Loucy (cell line): Measurements from ENCODE around the gene SLC22A31.
"Not testable (repeated sequence)": the region's sequence is repeated elsewhere in the genome, so short reads cannot be mapped to it uniquely, and the experiment has no call there.

Source experiments
- H2AFZ ChIP-seq: fragments of 200-600 bp; sonication (generic); 2 replicates; pipeline ENCODE4 v1.6.0; 2016; ENCODE audit warnings: antibody characterized with exemption, mild to moderate bottlenecking, low read length, moderate library complexity
- H3F3A ChIP-seq: fragments of 200-600 bp; 2 replicates; pipeline ENCODE4 v1.6.0; 2016; ENCODE audit warnings: antibody characterized with exemption, low read depth, mild to moderate bottlenecking
- H3K27me3 ChIP-seq: fragments of 200-600 bp; sonication (generic); 2 replicates; pipeline ENCODE4 v1.6.1; 2014; ENCODE audit warnings: low read length, mild to moderate bottlenecking; ENCODE audit not compliant: insufficient read depth, poor library complexity, severe bottlenecking
- H3K36me3 ChIP-seq: fragments of 200-600 bp; sonication (generic); 2 replicates; pipeline ENCODE4 v1.6.1; 2016; ENCODE audit warnings: low read length; ENCODE audit not compliant: insufficient read depth
- H3K4me1 ChIP-seq: fragments of 200-600 bp; sonication (generic); 2 replicates; pipeline ENCODE4 v1.5.1; 2014; ENCODE audit warnings: low read length, mild to moderate bottlenecking; ENCODE audit not compliant: insufficient read depth, poor library complexity, severe bottlenecking
- H3K4me2 ChIP-seq: fragments of 200-600 bp; sonication (generic); 2 replicates; pipeline ENCODE4 v1.6.0; 2014; ENCODE audit warnings: antibody characterized with exemption, low read length, low read depth, mild to moderate bottlenecking; ENCODE audit not compliant: poor library complexity, severe bottlenecking
- H3K4me3 ChIP-seq: fragments of 200-600 bp; sonication (generic); 2 replicates; pipeline ENCODE4 v1.5.1; 2014; ENCODE audit warnings: low read length, mild to moderate bottlenecking, mixed read lengths; ENCODE audit not compliant: poor library complexity, severe bottlenecking
- H3K79me2 ChIP-seq: fragments of 200-600 bp; sonication (generic); 2 replicates; pipeline ENCODE4 v1.6.1; 2014; ENCODE audit warnings: low read length; ENCODE audit not compliant: insufficient read depth
- H3K9ac ChIP-seq: fragments of 200-600 bp; sonication (generic); 2 replicates; pipeline ENCODE4 v1.6.0; 2014; ENCODE audit warnings: mild to moderate bottlenecking, low read depth, low read length, moderate library complexity; ENCODE audit not compliant: poor library complexity, severe bottlenecking
- H3K9me2 ChIP-seq: fragments of 200-600 bp; sonication (generic); replicated peaks from 2 replicates; pipeline ENCODE4 v1.6.1; 2016; ENCODE audit warnings: low read depth, low read length, mixed read lengths
- H3K9me3 ChIP-seq: fragments of 200-600 bp; sonication (generic); 2 replicates; pipeline ENCODE4 v1.6.1; 2014; ENCODE audit warnings: mild to moderate bottlenecking, antibody characterized with exemption, low read length, low read depth; ENCODE audit not compliant: insufficient read depth
- H4K20me1 ChIP-seq: fragments of 200-600 bp; sonication (generic); 2 replicates; pipeline ENCODE4 v1.6.0; 2014; ENCODE audit warnings: antibody characterized with exemption, low read length, mild to moderate bottlenecking; ENCODE audit not compliant: insufficient read depth, poor library complexity, severe bottlenecking
- EZH2phosphoT487 ChIP-seq: fragments of 200-600 bp; IDR thresholded peaks from 2 replicates; pipeline ENCODE4 v1.6.1; 2018; ENCODE audit warnings: antibody characterized with exemption, mild to moderate bottlenecking, moderate library complexity, borderline replicate concordance
- TF ChIP-seq, protein P1 (sequence below): fragments of 200-600 bp; sonication (generic); conservative IDR thresholded peaks from 2 replicates; pipeline ENCODE4 v1.5.1; 2014; ENCODE audit warnings: mild to moderate bottlenecking, antibody characterized with exemption, low read length

Gene SLC22A31

DNA sequence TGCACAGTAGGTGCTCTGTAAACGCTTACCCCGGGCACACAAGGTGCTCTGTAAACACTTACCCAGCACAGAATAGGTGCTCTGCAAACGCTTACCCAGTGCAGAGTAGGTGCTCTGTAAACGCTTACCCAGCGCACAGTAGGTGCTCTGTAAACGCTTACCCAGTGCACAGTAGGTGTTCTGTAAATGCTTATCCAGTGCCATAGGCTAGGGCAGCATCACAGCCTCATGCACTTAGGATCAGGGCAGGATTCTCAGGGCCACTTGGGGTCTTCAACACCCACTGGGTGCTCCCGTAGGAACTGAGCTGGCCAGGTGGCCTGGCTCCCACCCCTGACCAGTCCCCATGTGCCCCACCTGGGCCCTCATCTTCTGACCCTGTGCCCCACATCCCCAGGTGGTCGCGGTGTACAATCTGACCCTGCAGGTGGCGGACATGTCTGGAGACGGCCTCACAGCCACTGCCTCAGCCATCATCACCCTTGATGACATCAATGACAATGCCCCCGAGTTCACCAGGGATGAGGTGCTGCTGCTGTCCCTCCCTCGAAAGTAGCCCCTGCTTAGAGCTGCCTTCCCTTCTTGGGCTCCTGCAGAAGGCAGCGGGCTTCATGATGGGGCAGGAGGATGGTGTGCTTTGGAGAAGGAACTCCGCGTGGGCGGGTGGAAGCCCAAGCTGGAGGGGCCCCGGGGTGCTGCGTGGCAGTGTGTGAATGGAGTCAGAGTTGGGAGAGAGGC is 13.1 kb downstream of the SLC22A31 start:
- no peaks in the 10 kb centered on the region for H3K9me2 ChIP-seq
- H3F3A ChIP-seq: no peaks in the 10 kb centered on the region
- no peak overlapping the region for H2AFZ ChIP-seq
- H3K79me2 ChIP-seq: no peaks in the 10 kb centered on the region
- no peak overlapping the region for H3K4me2 ChIP-seq
- no peak overlapping the region for H3K4me3 ChIP-seq
- no peak overlapping the region for H3K9ac ChIP-seq
- H4K20me1 ChIP-seq: no peaks in the 10 kb centered on the region
- no peak for TF ChIP-seq EZH2phosphoT487
- TF ChIP-seq, protein P1, sequence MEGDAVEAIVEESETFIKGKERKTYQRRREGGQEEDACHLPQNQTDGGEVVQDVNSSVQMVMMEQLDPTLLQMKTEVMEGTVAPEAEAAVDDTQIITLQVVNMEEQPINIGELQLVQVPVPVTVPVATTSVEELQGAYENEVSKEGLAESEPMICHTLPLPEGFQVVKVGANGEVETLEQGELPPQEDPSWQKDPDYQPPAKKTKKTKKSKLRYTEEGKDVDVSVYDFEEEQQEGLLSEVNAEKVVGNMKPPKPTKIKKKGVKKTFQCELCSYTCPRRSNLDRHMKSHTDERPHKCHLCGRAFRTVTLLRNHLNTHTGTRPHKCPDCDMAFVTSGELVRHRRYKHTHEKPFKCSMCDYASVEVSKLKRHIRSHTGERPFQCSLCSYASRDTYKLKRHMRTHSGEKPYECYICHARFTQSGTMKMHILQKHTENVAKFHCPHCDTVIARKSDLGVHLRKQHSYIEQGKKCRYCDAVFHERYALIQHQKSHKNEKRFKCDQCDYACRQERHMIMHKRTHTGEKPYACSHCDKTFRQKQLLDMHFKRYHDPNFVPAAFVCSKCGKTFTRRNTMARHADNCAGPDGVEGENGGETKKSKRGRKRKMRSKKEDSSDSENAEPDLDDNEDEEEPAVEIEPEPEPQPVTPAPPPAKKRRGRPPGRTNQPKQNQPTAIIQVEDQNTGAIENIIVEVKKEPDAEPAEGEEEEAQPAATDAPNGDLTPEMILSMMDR: no peak
- H3K36me3 ChIP-seq: no peaks in the 10 kb centered on the region
- H3K27me3 ChIP-seq: no peaks in the 10 kb centered on the region
- H3K9me3 ChIP-seq: no peaks in the 10 kb centered on the region
- no peaks in the 10 kb centered on the region for H3K4me1 ChIP-seq

DNA sequence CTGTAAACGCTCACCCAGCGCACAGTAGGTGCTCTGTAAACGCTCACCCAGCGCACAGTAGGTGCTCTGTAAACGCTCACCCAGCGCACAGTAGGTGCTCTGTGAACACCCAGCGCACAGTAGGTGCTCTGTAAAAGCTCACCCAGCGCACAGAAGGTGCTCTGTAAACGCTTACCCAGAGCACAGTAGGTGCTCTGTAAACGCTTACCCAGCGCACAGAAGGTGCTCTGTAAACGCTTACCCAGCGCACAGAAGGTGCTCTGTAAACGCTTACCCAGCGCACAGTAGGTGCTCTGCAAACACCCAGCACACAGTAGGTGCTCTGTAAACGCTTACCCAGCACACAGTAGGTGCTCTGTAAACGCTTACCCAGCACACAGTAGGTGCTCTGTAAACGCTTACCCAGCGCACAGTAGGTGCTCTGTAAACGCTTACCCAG is 13.7 kb downstream of the SLC22A31 start:
- not testable (repeated sequence) for H3K9ac ChIP-seq, H3K4me2 ChIP-seq, H3K79me2 ChIP-seq, H3K27me3 ChIP-seq, H4K20me1 ChIP-seq, H2AFZ ChIP-seq, H3K4me1 ChIP-seq, H3K36me3 ChIP-seq, H3K9me2 ChIP-seq, H3K9me3 ChIP-seq, H3F3A ChIP-seq, H3K4me3 ChIP-seq

DNA sequence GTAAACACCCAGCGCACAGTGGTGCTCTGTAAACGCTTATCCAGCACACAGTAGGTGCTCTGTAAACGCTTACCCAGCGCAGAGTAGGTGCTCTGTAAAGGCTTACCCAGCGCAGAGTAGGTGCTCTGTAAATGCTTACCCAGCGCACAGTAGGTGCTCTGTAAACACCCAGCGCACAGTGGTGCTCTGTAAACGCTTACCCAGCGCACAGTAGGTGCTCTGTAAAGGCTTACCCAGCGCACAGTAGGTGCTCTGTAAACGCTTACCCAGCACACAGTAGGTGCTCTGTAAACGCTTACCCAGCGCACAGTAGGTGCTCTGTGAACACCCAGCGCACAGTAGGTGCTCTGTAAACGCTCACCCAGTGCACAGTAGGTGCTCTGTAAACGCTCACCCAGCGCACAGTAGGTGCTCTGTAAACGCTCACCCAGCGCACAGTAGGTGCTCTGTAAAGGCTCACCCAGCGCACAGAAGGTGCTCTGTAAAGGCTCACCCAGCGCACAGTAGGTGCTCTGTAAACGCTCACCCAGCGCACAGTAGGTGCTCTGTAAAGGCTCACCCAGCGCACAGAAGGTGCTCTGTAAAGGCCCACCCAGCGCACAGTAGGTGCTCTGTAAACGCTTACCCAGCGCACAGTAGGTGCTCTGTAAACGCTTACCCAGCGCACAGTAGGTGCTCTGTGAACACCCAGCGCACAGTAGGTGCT is 14.3 kb downstream of the SLC22A31 start:
- H2AFZ ChIP-seq, H3F3A ChIP-seq, H4K20me1 ChIP-seq, H3K4me3 ChIP-seq, H3K79me2 ChIP-seq, H3K36me3 ChIP-seq, H3K4me2 ChIP-seq, H3K9me3 ChIP-seq, H3K9me2 ChIP-seq, H3K4me1 ChIP-seq, H3K27me3 ChIP-seq, H3K9ac ChIP-seq: not testable (repeated sequence)

DNA sequence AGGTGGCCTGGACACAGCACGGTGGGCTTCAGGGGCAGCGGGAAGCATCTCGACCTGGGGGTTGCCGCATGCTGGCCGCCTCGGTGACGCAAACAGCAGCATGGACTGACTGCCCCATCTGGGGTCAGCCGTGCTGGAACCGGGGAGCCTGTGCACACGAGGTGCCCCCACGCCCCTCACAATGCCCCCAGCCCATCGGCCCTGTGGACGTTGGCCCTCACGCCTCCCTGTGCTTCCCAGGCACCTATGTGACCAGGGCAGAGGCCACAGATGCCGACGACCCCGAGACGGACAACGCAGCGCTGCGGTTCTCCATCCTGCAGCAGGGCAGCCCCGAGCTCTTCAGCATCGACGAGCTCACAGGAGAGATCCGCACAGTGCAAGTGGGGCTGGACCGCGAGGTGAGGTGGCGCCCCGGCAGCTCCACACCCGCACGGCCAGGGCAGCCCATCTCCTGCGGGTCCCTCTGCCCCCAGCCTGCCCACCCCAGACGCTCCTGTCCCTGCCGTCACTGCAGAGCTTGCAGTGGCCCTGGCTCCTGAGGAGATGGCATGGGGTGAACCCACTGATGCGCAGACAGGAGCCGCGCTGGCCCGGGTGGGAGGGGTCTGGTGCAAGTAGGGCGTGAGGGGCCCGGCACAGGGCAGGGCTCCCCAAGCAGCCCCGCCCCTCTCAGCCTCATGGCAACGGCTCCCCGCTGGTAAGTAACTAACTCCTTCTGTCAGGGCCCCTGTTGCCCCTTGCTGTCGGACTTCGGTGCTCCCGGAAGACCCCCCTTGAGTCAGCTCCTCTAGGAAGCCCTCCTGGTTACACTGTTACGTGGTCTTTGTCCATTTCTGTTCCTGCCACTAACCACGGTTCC is 15.2 kb downstream of the SLC22A31 start:
- Histone ChIP-seq H2AFZ (no peak overlapping the region), H3K36me3 (no peaks in the 10 kb centered on the region), H3K4me1 (no peaks in the 10 kb centered on the region), H3K9ac (no peak overlapping the region), H3K27me3 (no peaks in the 10 kb centered on the region), H3K9me3 (no peaks in the 10 kb centered on the region), H3K4me3 (no peak overlapping the region), H3K79me2 (no peaks in the 10 kb centered on the region), H3K9me2 (no peaks in the 10 kb centered on the region), H3F3A (no peaks in the 10 kb centered on the region), H3K4me2 (no peak overlapping the region), H4K20me1 (no peaks in the 10 kb centered on the region)
- TF ChIP-seq, protein P1: no peak
- no peak for TF ChIP-seq EZH2phosphoT487
